ENCODE measurements around the gene DNAJB6.

The DNAJB6 gene

GRCh38 chr7:157388301-157388700 lies 51.5 kb downstream of the DNAJB6 start:
- no peaks in the 10 kb centered on the region for H3K36me3 ChIP-seq (ENCODE audit: control insufficient read depth, insufficient read depth, low read length)
- H3K79me2 ChIP-seq = peaks cover 37% of the 10 kb centered on the region
- H3K27me3 ChIP-seq (ENCODE audit: control insufficient read depth, insufficient read depth, low read length) = no peaks in the 10 kb centered on the region
- H3K9me3 ChIP-seq (ENCODE audit: control insufficient read depth, low read length) = no peaks in the 10 kb centered on the region
- no peak overlapping the region for H2AFZ ChIP-seq
- no peak overlapping the region for H3K4me3 ChIP-seq (ENCODE audit: low read depth, low read length)
- TF ChIP-seq CTCF (IDR thresholded peaks at IDR 0.05) = no peak
- H3K4me2 ChIP-seq (ENCODE audit: low read length) = no peak overlapping the region
- no peak overlapping the region for H3K9ac ChIP-seq
- H3K27ac ChIP-seq = no peak overlapping the region
- peaks cover 6% of the 10 kb centered on the region for H3K4me1 ChIP-seq

GRCh38 chr7:157389951-157390730 lies 53.3 kb downstream of the DNAJB6 start:
- no peaks in the 10 kb centered on the region for H3K9me3 ChIP-seq (ENCODE audit: control insufficient read depth, low read length)
- no peaks in the 10 kb centered on the region for H3K36me3 ChIP-seq (ENCODE audit: control insufficient read depth, insufficient read depth, low read length)
- H3K4me3 ChIP-seq (ENCODE audit: low read depth, low read length) = no peak overlapping the region
- H3K4me1 ChIP-seq = peaks cover 6% of the 10 kb centered on the region
- peaks cover 42% of the 10 kb centered on the region for H3K79me2 ChIP-seq
- H3K4me2 ChIP-seq (ENCODE audit: low read length) = no peak overlapping the region
- H2AFZ ChIP-seq = no peak overlapping the region
- TF ChIP-seq CTCF (IDR thresholded peaks at IDR 0.05) = no peak
- no peaks in the 10 kb centered on the region for H3K27me3 ChIP-seq (ENCODE audit: control insufficient read depth, insufficient read depth, low read length)
- H3K9ac ChIP-seq = no peak overlapping the region
- no peak overlapping the region for H3K27ac ChIP-seq

GRCh38 chr7:157391036-157391710 lies 54.4 kb downstream of the DNAJB6 start:
- peaks cover 44% of the 10 kb centered on the region for H3K79me2 ChIP-seq
- H3K36me3 ChIP-seq (ENCODE audit: control insufficient read depth, insufficient read depth, low read length) = no peaks in the 10 kb centered on the region
- H2AFZ ChIP-seq = no peak overlapping the region
- H3K27ac ChIP-seq = no peak overlapping the region
- H3K4me1 ChIP-seq = peaks cover 6% of the 10 kb centered on the region
- H3K4me2 ChIP-seq (ENCODE audit: low read length) = no peak overlapping the region
- no peaks in the 10 kb centered on the region for H3K9me3 ChIP-seq (ENCODE audit: control insufficient read depth, low read length)
- H3K9ac ChIP-seq = no peak overlapping the region
- H3K4me3 ChIP-seq (ENCODE audit: low read depth, low read length) = no peak overlapping the region
- TF ChIP-seq CTCF (IDR thresholded peaks at IDR 0.05) = no peak
- H3K27me3 ChIP-seq (ENCODE audit: control insufficient read depth, insufficient read depth, low read length) = no peaks in the 10 kb centered on the region

GRCh38 chr7:157392256-157393037 lies 55.6 kb downstream of the DNAJB6 start:
- Histone ChIP-seq H3K9ac (no peak overlapping the region), H3K27ac (no peak overlapping the region), H3K79me2 (peaks cover 49% of the 10 kb centered on the region), H3K4me1 (peaks cover 6% of the 10 kb centered on the region), H3K4me3 (ENCODE audit: low read depth, low read length) (no peak overlapping the region), H3K27me3 (ENCODE audit: control insufficient read depth, insufficient read depth, low read length) (no peaks in the 10 kb centered on the region), H3K4me2 (ENCODE audit: low read length) (no peak overlapping the region), H3K36me3 (ENCODE audit: control insufficient read depth, insufficient read depth, low read length) (no peaks in the 10 kb centered on the region), H2AFZ (no peak overlapping the region), H3K9me3 (ENCODE audit: control insufficient read depth, low read length) (no peaks in the 10 kb centered on the region)
- no peak for TF ChIP-seq CTCF (IDR thresholded peaks at IDR 0.05)

Data from parathyroid adenoma (tissue), 2 donors.